ENCODE results near the gene IRF6.

Gene IRF6

GRCh38 chr1:209830722-209831121 lies 24.8 kb upstream of the IRF6 start:
- no peaks in the 10 kb centered on the region for H3K9me3 Mint-ChIP-seq
- H3K4me1 Mint-ChIP-seq: peaks cover 72% of the 10 kb centered on the region
- H3K27ac Mint-ChIP-seq: no peak overlapping the region
- DNase-seq: no peak
- ATAC-seq: no peak
- no peaks in the 10 kb centered on the region for H3K27me3 Mint-ChIP-seq
- peak overlapping the region in 1 of 2 donors; percentile 7 for H3K4me3 Mint-ChIP-seq

- Mint-ChIP-seq H3K9me3 (no peaks in the 10 kb centered on the region), H3K27me3 (no peaks in the 10 kb centered on the region), H3K27ac (peak overlapping the region; percentile 53 to 78), H3K4me3 (peak overlapping the region; percentile 77 to 87), H3K4me1 (peaks cover 62% of the 10 kb centered on the region)
- DNase-seq (no peak), ATAC-seq (no peak)
These were observed 23.8 kb upstream of the IRF6 start for GRCh38 chr1:209829716-209830115.

GRCh38 chr1:209827384-209828262 lies 21.7 kb upstream of the IRF6 start, which contains the start of gene UTP25:
UTP25 (plus strand) TSS chr1:209827972; CDS start chr1:209828064, 92 bp downstream.
- peak; percentile 89 to 94 for DNase-seq
- Mint-ChIP-seq H3K27me3 (peaks cover 6% of the 10 kb centered on the region), H3K4me1 (peaks cover 56% of the 10 kb centered on the region), H3K4me3 (peak within 1 kb of the TSS; percentile 84 to 88), H3K27ac (peak within 1 kb of the TSS; percentile 94 to 97), H3K9me3 (no peaks in the 10 kb centered on the region)
- peak; percentile 92 for ATAC-seq

GRCh38 chr1:209825591-209826434 lies 19.9 kb upstream of the IRF6 start:
- Mint-ChIP-seq H3K4me3 (no peak overlapping the region), H3K4me1 (peaks cover 56% of the 10 kb centered on the region), H3K27ac (no peak overlapping the region), H3K9me3 (no peaks in the 10 kb centered on the region), H3K27me3 (peaks cover 20% of the 10 kb centered on the region)
- no peak for DNase-seq
- ATAC-seq: no peak

GRCh38 chr1:209823143-209824041 lies 17.4 kb upstream of the IRF6 start:
- peak; percentile 56 for ATAC-seq
- DNase-seq: peak; percentile 19 to 25
- Mint-ChIP-seq H3K27me3 (peaks cover 32% of the 10 kb centered on the region), H3K4me3 (peak overlapping the region; percentile 0 to 40), H3K9me3 (no peaks in the 10 kb centered on the region), H3K4me1 (peaks cover 32% of the 10 kb centered on the region), H3K27ac (no peak overlapping the region)

- peak overlapping the region; percentile 0 to 40 for H3K4me3 Mint-ChIP-seq
- H3K27me3 Mint-ChIP-seq: peaks cover 37% of the 10 kb centered on the region
- DNase-seq (no peak), ATAC-seq (no peak)
- H3K4me1 Mint-ChIP-seq: peaks cover 28% of the 10 kb centered on the region
- no peak overlapping the region for H3K27ac Mint-ChIP-seq
- no peaks in the 10 kb centered on the region for H3K9me3 Mint-ChIP-seq
These were observed 16.8 kb upstream of the IRF6 start for GRCh38 chr1:209822706-209823105.

GRCh38 chr1:209820986-209821385 lies 15.0 kb upstream of the IRF6 start:
- H3K27me3 Mint-ChIP-seq: peaks cover 40% of the 10 kb centered on the region

GRCh38 chr1:209819058-209819457 lies 13.1 kb upstream of the IRF6 start:
- no peak for DNase-seq
- no peak overlapping the region for H3K27ac Mint-ChIP-seq
- no peak overlapping the region for H3K4me3 Mint-ChIP-seq
- peaks cover 40% of the 10 kb centered on the region for H3K27me3 Mint-ChIP-seq
- no peaks in the 10 kb centered on the region for H3K9me3 Mint-ChIP-seq
- H3K4me1 Mint-ChIP-seq: peaks cover 29% of the 10 kb centered on the region
- no peak for ATAC-seq

More at GRCh38 chr1:209820986-209821385, 15.0 kb upstream of the IRF6 start:
- Mint-ChIP-seq H3K4me3 (no peak overlapping the region), H3K9me3 (no peaks in the 10 kb centered on the region), H3K27ac (no peak overlapping the region), H3K4me1 (peaks cover 22% of the 10 kb centered on the region)
- no peak for DNase-seq
- ATAC-seq: no peak

GRCh38 chr1:209817691-209818090 lies 11.7 kb upstream of the IRF6 start:
- Mint-ChIP-seq H3K9me3 (no peaks in the 10 kb centered on the region), H3K4me1 (peaks cover 18% of the 10 kb centered on the region), H3K27me3 (peaks cover 34% of the 10 kb centered on the region), H3K4me3 (no peak overlapping the region), H3K27ac (no peak overlapping the region)
- DNase-seq (no peak), ATAC-seq (no peak)

GRCh38 chr1:209816923-209817322 lies 11.0 kb upstream of the IRF6 start:
- Mint-ChIP-seq H3K9me3 (no peaks in the 10 kb centered on the region), H3K4me3 (no peak overlapping the region), H3K27ac (no peak overlapping the region), H3K4me1 (peaks cover 14% of the 10 kb centered on the region), H3K27me3 (peaks cover 29% of the 10 kb centered on the region)
- ATAC-seq (no peak), DNase-seq (no peak)

GRCh38 chr1:209815931-209816341 lies 10.0 kb upstream of the IRF6 start:
- no peaks in the 10 kb centered on the region for H3K9me3 Mint-ChIP-seq
- H3K4me3 Mint-ChIP-seq: peak overlapping the region; percentile 23 to 66
- peaks cover 14% of the 10 kb centered on the region for H3K4me1 Mint-ChIP-seq
- ATAC-seq (no peak), DNase-seq (no peak)
- H3K27ac Mint-ChIP-seq: peak overlapping the region; percentile 93 to 96
- H3K27me3 Mint-ChIP-seq: peaks cover 21% of the 10 kb centered on the region

GRCh38 chr1:209815490-209815889 lies 9.5 kb upstream of the IRF6 start:
- Mint-ChIP-seq H3K4me3 (peak overlapping the region; percentile 23 to 66), H3K27me3 (peaks cover 17% of the 10 kb centered on the region), H3K27ac (peak overlapping the region; percentile 93 to 96), H3K4me1 (peaks cover 14% of the 10 kb centered on the region), H3K9me3 (no peaks in the 10 kb centered on the region)
- ATAC-seq: no peak
- no peak for DNase-seq

- no peak for DNase-seq
These were observed 8.0 kb upstream of the IRF6 start for GRCh38 chr1:209813902-209814301.

GRCh38 chr1:209810783-209811182 lies 4.8 kb upstream of the IRF6 start:
- no peaks in the 10 kb centered on the region for H3K27me3 Mint-ChIP-seq
- no peak overlapping the region for H3K27ac Mint-ChIP-seq
- ATAC-seq (no peak), DNase-seq (no peak)
- H3K9me3 Mint-ChIP-seq: peaks cover 0 to 4% of the 10 kb centered on the region in 2 donors
- no peak overlapping the region for H3K4me3 Mint-ChIP-seq
- peaks cover 16% of the 10 kb centered on the region for H3K4me1 Mint-ChIP-seq

More at GRCh38 chr1:209813902-209814301, 8.0 kb upstream of the IRF6 start:
- Mint-ChIP-seq H3K27me3 (peaks cover 13% of the 10 kb centered on the region), H3K27ac (no peak overlapping the region), H3K4me1 (peaks cover 19% of the 10 kb centered on the region), H3K4me3 (no peak overlapping the region), H3K9me3 (peaks cover 0 to 4% of the 10 kb centered on the region in 2 donors)
- no peak for ATAC-seq

GRCh38 chr1:209809611-209810010 lies 3.7 kb upstream of the IRF6 start:
- Mint-ChIP-seq H3K9me3 (peaks cover 0 to 4% of the 10 kb centered on the region in 2 donors), H3K4me3 (no peak overlapping the region), H3K4me1 (peaks cover 23% of the 10 kb centered on the region), H3K27ac (no peak overlapping the region), H3K27me3 (no peaks in the 10 kb centered on the region)
- no peak for DNase-seq
- ATAC-seq: no peak

Data from stimulated activated naive CD8-positive, alpha-beta T cell treated with anti-CD3 and anti-CD28 coated beads, Interleukin-15, amount 100 ng/mL, for 72 hours (primary cell).